PFSK-1 (cell line): ENCODE results near the gene CHST11.

ENCODE experiments used
- POLR2AphosphoS5 ChIP-seq: IDR thresholded peaks from 2 replicates; pipeline ENCODE4 v1.6.1; 2012; ENCODE audit warnings: low read depth, mild to moderate bottlenecking, control low read depth, low read length, moderate library complexity
- SIN3A ChIP-seq: IDR thresholded peaks from 2 replicates; pipeline ENCODE4 v1.6.1; 2012; ENCODE audit warnings: mild to moderate bottlenecking, low read length, moderate library complexity, borderline replicate concordance; ENCODE audit not compliant: insufficient read depth

- TF ChIP-seq POLR2AphosphoS5 (no peak), SIN3A (no peak)
Measured at GRCh38 chr12:104475271-104475670, 18.5 kb downstream of the CHST11 start.
